Measurements from ENCODE around the gene TAP2. TPM values are rescaled to one million over a fixed set of nuclear protein-coding genes. Genes with fewer than 3 reads are reported as not detected.

TAP2 gene
- total RNA-seq, 1 experiment from 2014 or later, result 59.9 TPM

GRCh38 chr6:32855467-32856174, 17.1 kb upstream of the TAP2 start (continued):
- TF ChIP-seq, protein P1, sequence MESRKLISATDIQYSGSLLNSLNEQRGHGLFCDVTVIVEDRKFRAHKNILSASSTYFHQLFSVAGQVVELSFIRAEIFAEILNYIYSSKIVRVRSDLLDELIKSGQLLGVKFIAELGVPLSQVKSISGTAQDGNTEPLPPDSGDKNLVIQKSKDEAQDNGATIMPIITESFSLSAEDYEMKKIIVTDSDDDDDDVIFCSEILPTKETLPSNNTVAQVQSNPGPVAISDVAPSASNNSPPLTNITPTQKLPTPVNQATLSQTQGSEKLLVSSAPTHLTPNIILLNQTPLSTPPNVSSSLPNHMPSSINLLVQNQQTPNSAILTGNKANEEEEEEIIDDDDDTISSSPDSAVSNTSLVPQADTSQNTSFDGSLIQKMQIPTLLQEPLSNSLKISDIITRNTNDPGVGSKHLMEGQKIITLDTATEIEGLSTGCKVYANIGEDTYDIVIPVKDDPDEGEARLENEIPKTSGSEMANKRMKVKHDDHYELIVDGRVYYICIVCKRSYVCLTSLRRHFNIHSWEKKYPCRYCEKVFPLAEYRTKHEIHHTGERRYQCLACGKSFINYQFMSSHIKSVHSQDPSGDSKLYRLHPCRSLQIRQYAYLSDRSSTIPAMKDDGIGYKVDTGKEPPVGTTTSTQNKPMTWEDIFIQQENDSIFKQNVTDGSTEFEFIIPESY (IDR thresholded peaks at IDR 0.05; ENCODE audit: extremely low read depth, insufficient replicate concordance, low read length), result no peak
- TF ChIP-seq POLR2A (IDR thresholded peaks at IDR 0.05; ENCODE audit: borderline replicate concordance, extremely low read depth, insufficient read depth, insufficient read length), result no peak

- H3K9ac ChIP-seq (ENCODE audit: low read length), result peak overlapping the region; percentile 93
- H3K4me2 ChIP-seq (ENCODE audit: low read length), result peak overlapping the region; percentile 99
- intact Hi-C loops (cut with micrococcal nuclease), result loop anchor here (1.0 kb wide), 1 partner anchor 16 kb away; the partner anchor contains the start of gene TAP2
- RAD21 ChIA-PET (ENCODE audit: low non-redundant PET in 1 of 2, low total read pairs in 2 of 2, uncharacterized antibody in 2 of 2, unreplicated experiment in 2 of 2), result interaction anchor here in 1 of 2 experiments (1.5 kb wide), 1 partner anchor 16 kb away, joined by 16 read pairs; the partner anchor contains the start of gene TAP2
- H3K9me3 ChIP-seq (ENCODE audit: control insufficient read depth in 1 of 2, insufficient read depth in 1 of 2, low read depth in 1 of 2, low read length in 2 of 2), result no peaks in the 10 kb centered on the region
- H2AFZ ChIP-seq (ENCODE audit: low read depth, low read length, poor library complexity, severe bottlenecking), result peak overlapping the region; percentile 47
- no peaks in the 10 kb centered on the region for H3K9me2 ChIP-seq (ENCODE audit: insufficient read depth)
- peak overlapping the region; percentile 84; the same call in 1 of the 2 replicates for H3K27ac ChIP-seq (ENCODE audit: low read depth, low read length)
- BruUV-seq (replicated peaks), result no TSS peak
- H3K36me3 ChIP-seq (ENCODE audit: control insufficient read depth in 1 of 2, insufficient read depth in 2 of 2, low read length in 2 of 2), result no peaks in the 10 kb centered on the region; a peak in 1 of 4 replicates
- ATAC-seq (no peak), DNase-seq (ENCODE audit: low read depth, low spot score) (no peak)
- H3K27me3 ChIP-seq (ENCODE audit: insufficient read depth, low read length), result no peaks in the 10 kb centered on the region
- peak overlapping the region; percentile 88 to 95 for H3K4me3 ChIP-seq (replicated peaks in 1 of 2; ENCODE audit: low read depth in 1 of 2, low read length in 2 of 2)
- no peaks in the 10 kb centered on the region for H3K79me2 ChIP-seq (ENCODE audit: insufficient read depth, low read length)
- POLR2A ChIA-PET, result interaction anchor here (0.7 to 3.5 kb wide), 3 partner anchors 10 to 117 kb away, joined by 3 to 25 read pairs (median 12); partner anchors contain the start of genes PSMB8 and TAP2
- H4K20me1 ChIP-seq (ENCODE audit: insufficient read depth), result no peaks in the 10 kb centered on the region
- peaks cover 8 to 17% of the 10 kb centered on the region in 2 experiments; a peak in 3 of 4 replicates for H3K4me1 ChIP-seq (ENCODE audit: control insufficient read depth in 1 of 2, insufficient read depth in 2 of 2, low read length in 2 of 2)
- CTCF ChIA-PET, result interaction anchor here (1.0 to 5.9 kb wide), 5 partner anchors 14 to 130 kb away, joined by 4 to 80 read pairs (median 9); partner anchors contain the start of gene TAP2
- TF ChIP-seq EZH2 (IDR thresholded peaks at IDR 0.05) (no peak), YY1 (IDR thresholded peaks at IDR 0.05; ENCODE audit: extremely low read depth, insufficient replicate concordance, low read depth, low read length) (no peak), ZFX (IDR thresholded peaks at IDR 0.05) (no peak), POLR2A (IDR thresholded peaks at IDR 0.05; ENCODE audit: borderline replicate concordance, extremely low read depth, insufficient read depth, insufficient read length) (no peak), CEBPB (IDR thresholded peaks at IDR 0.05; ENCODE audit: low read depth) (no peak), ATF3 (IDR thresholded peaks at IDR 0.05) (no peak), FOSL1 (IDR thresholded peaks at IDR 0.05; ENCODE audit: low read depth) (no peak), CBX3 (IDR thresholded peaks at IDR 0.05; ENCODE audit: low read depth) (no peak), ELF1 (IDR thresholded peaks at IDR 0.05; ENCODE audit: borderline replicate concordance, low read depth) (no peak), SIN3A (IDR thresholded peaks at IDR 0.05; ENCODE audit: low read depth) (no peak), POLR2AphosphoS5 (IDR thresholded peaks at IDR 0.05; ENCODE audit: low read depth, low read length) (no peak)
- TF ChIP-seq, protein P1 (IDR thresholded peaks at IDR 0.05; ENCODE audit: extremely low read depth, insufficient replicate concordance, low read length), result no peak
- TF ChIP-seq, protein P2, sequence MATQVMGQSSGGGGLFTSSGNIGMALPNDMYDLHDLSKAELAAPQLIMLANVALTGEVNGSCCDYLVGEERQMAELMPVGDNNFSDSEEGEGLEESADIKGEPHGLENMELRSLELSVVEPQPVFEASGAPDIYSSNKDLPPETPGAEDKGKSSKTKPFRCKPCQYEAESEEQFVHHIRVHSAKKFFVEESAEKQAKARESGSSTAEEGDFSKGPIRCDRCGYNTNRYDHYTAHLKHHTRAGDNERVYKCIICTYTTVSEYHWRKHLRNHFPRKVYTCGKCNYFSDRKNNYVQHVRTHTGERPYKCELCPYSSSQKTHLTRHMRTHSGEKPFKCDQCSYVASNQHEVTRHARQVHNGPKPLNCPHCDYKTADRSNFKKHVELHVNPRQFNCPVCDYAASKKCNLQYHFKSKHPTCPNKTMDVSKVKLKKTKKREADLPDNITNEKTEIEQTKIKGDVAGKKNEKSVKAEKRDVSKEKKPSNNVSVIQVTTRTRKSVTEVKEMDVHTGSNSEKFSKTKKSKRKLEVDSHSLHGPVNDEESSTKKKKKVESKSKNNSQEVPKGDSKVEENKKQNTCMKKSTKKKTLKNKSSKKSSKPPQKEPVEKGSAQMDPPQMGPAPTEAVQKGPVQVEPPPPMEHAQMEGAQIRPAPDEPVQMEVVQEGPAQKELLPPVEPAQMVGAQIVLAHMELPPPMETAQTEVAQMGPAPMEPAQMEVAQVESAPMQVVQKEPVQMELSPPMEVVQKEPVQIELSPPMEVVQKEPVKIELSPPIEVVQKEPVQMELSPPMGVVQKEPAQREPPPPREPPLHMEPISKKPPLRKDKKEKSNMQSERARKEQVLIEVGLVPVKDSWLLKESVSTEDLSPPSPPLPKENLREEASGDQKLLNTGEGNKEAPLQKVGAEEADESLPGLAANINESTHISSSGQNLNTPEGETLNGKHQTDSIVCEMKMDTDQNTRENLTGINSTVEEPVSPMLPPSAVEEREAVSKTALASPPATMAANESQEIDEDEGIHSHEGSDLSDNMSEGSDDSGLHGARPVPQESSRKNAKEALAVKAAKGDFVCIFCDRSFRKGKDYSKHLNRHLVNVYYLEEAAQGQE (IDR thresholded peaks at IDR 0.05; ENCODE audit: low read depth), result no peak
These were observed 16.0 kb upstream of the TAP2 start for GRCh38 chr6:32854376-32855178.

Data from HCT116 (cell line).